SKM-1 treated with dmso at 0.1 percent for 144 hours (cell line): Measurements from ENCODE around the gene RBM44.
"Not testable (repeated sequence)": the region's sequence is repeated elsewhere in the genome, so short reads cannot be mapped to it uniquely, and the experiment has no call there.

Source experiments
- DNase-seq: peaks from one replicate; lab custom pipeline; 2025; ENCODE audit not compliant: unreplicated experiment; lab: John Stamatoyannopoulos, UW

The RBM44 gene, protein sequence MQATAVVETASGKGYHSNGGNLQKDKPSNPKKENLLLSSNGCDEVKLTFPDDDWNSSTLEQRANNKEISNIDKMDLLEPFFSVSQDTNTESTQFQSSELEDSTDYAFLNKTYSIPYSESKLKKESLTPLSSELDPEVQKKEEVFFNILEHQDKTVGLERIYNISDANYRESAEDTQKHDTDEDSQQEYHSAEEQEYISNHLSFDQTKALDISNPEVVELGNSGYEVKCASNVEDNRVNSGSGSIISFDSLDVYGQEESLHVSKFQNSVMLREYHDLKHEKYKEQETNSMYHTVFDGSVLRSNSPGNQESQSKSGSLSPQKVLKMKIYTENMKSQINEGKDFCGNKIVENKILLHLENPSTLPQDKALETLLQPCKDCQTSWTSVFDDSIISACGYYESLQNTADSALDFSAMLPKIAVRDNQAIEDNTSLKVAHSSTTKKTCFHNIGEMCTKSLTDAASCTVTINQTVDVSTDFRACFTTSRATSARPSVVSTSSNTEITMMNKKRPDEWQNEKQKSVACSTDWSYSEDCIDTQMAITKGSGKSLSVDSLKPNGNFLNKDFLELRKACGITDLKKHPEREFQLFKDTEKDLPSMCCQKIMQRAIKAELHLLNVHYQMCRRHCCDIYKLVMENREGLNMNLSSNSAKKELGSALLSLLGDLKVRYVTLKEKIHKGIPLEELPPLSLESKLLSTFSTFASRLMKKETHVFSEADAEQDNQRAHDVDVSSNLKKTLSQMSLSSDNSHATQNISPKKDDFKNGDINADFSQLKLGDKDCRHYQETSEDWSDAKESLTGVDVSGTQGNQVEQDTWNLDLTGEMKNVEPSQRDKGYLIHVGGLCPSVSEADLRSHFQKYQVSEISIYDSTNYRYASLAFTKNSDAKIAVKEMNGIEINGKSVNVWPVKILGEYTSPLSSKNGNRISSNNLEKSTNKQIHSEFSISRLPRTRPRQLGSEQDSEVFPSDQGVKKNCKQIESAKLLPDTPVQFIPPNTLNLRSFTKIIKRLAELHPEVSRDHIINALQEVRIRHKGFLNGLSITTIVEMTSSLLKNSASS

DNA sequence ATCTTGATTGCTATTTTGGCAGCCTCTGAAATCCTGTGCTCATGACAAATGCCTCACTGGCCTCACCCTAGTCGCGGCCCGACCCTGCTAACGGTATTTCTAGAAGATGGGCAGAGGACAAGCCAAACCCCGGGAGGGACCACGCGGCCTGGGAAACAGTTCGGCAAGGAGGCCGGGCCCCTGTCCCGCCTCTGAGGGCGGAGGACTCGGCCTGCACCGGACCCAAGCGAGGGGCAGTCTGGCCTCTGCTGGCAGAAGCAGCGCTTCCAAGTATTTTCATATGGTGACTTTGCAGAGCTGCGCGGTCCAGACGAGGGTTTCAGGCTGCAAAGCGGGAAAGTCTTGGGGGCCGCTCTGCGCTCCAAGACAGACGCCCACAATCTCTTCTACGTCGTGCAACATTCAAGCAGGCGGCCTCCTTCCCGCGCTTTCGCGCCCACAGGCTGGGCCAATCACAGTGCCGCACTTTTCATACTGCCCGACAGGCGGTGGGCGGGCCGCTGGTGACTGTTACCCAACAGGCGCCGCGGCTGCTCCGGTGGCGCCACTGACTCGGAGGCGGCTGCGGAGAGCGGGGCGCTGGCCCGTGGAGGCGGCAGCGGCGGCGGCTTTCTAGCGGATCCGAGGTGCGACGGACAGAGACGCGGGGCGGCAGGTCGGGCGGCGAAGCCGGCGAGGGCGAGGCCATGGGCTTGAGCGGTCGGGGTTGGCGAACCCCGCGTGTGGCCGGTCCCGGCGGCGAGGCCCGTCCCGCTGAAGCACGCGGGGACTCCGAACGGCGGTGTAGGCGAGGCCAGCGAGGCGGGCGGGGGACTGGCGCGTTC is at the start of gene RBM44:
TSS of gene RBM44 (plus strand) at position 544 of the 824 bp plus-strand sequence. CDS start 14,831 bp downstream, outside the sequence.
- no peak for DNase-seq

DNA sequence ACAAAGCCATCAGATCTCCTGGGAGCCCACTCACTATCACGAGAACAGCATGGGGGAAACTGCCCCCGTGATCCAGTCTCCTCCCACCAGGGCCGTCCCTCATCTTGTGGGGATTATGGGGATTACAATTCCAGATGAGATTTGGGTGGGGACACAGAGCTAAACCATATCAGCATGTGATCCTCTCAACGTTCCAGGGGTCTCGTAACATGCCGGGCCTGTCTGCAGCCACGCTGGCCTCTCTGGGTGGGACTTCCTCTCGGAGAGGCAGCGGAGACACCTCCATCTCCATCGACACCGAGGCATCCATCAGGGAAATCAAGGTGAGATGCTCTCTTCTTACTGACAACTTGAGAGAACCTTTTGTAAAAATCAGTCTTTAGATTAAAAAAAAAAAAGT is 49.6 kb upstream of the RBM44 start:
- no peak for DNase-seq

DNA sequence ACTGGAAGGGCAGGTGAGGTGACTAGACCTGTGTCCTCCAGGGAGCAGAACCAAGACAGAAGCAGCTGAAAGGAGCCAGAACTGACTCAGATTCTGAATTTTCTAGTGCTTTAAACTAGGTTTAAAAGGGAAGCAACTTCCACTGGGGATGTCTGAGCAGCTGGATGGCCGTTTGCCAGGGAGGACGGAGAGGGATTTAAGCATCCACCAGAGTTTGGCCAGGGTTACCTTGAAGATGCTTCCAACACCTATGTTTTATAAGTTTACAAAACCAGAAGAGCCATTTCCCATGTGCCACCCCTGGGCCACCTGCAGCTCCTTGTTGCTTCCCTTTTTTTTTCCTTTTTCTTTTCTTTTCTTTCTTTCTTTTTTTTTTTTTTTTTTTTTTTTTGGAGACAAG is 48.6 kb upstream of the RBM44 start:
- DNase-seq = no peak

DNA sequence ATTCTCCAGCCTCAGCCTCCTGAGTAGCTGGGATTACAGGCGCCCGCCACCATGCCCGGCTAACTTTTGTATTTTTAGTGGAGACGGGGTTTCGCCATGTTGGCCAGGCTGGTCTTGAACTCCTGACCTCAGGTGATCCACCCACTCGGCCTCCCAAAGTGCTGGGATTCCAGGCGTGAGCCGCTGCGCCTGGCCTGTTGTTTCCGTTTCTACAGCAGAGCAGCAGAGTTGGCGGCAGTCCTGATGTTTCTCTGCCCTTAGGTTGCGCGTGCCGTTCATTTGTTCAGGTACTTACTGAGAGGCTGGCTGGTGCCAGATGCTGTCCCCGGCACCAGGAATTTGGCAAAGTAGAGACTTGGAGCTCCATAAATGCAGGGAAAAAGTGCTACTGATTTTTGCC is 48.1 kb upstream of the RBM44 start:
- not testable (repeated sequence) for DNase-seq

DNA sequence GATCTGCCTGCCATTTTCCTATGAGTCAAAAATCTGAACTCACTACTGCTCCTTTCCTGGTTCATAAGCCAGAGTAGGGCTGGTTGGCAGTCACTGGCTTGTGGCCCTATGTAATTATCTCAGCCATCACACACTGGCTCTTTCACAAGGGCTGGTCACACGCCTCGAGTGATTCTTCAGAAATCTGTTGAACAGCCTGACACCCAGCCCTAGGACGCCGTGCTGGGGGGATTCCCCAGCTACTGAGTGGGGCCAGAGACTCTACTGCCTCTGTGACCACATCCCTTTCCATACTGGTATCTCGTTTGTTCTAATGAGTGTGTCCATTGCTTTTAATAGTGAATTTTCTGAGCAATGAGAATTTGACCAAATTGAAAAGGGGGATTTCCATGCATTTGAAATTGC is 45.8 kb upstream of the RBM44 start:
- DNase-seq = no peak

DNA sequence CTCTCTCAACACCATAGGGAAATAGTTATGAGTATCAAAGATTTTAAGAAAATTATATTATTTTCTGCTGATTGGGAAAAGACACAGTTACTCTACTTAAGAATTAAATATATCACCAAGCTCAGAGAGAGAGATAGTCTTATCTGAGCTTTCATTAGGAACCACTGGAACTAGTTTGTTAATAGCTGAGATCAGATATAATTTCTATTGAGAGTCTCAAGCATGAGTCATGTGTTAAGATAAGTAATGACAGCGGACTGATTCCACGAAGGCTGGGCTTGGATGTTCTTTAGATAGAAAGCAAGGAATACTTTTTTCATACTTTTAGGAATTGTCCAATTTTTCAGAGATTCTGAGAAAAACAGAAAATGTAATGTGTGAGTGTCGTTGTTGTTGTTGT is 44.4 kb upstream of the RBM44 start:
- DNase-seq = no peak

DNA sequence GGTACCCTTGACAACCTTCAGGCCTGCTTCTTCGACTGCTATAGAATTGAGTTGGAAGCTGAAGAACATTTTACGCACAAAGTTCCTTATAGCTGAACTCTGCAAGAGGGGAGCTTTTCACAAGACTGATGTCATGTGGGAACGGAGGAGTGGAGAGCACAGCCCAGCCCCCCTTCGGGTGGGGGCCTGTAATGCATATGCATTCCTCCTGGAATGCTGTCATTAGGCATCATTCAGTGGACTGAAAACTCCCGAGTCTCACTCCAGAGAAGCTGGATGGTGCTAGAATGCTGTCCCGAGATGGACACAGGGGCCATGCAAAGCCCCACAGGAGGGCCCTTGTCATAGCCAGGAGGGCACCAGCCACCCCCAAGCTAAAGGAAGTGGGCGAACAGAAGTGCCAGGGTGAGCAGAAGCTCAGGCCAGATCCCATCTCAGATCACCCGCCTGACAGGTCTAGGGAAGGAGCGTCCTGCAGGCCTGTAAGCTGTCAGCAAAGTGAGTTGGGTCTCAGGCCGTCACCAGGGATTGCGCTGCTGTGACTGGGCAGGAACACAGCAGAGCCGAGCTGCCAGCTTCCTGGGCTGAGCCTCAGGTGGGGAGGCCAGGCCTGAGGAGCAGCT is 43.8 kb upstream of the RBM44 start:
- DNase-seq = no peak

DNA sequence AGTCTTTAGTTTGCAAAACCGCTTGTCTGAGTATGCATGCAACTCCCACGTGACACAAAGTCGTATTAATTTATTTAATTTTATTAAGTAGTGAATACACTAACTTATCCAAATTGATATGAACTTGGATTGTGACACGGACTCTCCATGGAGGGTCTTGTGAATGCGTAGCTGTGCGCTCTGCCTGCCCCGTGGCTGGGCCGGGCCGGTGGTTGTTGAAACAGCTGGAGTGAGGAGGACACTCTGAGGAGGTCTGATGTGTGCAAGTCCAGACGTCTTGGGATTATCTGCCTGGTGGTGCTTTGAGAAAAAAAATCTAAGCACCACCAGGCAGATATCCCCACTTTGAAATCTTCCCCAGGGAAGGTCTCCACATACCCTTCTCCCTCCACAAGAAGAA is 41.0 kb upstream of the RBM44 start:
- DNase-seq = no peak

DNA sequence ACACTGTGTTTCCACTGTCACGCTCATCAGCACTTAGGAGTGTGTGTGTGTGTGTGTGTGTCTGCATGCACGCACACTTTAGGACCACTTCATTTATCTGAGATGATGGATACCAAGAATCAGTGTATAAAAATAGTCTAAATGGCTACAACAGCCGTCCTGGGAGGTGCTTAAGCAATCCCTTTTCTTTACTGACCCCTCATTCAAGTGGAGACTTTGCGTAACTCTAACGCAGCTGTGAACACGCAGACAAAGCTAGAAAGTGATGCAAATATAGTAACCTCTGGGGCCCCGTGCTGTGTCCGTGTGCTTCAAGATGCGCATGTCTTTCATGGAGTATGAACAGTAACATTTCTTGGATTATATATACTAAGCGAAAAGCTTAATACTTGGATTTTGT is 40.4 kb upstream of the RBM44 start:
- DNase-seq = no peak

DNA sequence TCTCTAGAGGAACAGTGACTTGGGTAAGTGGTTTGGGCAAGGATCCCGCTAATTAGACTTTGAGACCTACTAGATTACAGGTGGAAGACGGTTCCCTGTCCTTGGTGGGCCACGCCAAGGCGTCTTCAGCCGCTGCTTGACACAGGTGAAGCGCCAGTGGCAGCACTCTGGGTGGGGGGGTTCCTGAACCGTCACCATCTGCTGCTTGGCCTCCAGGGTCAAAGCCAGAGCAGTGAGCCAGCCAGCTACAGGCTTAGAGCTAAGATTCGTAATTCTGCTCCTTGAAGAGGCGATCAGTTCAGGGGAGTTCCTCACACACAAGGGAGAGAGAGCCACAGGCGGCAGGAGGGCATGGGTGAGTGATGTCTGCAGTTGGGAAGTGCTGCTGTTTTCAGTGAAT is 39.4 kb upstream of the RBM44 start:
- DNase-seq = no peak

DNA sequence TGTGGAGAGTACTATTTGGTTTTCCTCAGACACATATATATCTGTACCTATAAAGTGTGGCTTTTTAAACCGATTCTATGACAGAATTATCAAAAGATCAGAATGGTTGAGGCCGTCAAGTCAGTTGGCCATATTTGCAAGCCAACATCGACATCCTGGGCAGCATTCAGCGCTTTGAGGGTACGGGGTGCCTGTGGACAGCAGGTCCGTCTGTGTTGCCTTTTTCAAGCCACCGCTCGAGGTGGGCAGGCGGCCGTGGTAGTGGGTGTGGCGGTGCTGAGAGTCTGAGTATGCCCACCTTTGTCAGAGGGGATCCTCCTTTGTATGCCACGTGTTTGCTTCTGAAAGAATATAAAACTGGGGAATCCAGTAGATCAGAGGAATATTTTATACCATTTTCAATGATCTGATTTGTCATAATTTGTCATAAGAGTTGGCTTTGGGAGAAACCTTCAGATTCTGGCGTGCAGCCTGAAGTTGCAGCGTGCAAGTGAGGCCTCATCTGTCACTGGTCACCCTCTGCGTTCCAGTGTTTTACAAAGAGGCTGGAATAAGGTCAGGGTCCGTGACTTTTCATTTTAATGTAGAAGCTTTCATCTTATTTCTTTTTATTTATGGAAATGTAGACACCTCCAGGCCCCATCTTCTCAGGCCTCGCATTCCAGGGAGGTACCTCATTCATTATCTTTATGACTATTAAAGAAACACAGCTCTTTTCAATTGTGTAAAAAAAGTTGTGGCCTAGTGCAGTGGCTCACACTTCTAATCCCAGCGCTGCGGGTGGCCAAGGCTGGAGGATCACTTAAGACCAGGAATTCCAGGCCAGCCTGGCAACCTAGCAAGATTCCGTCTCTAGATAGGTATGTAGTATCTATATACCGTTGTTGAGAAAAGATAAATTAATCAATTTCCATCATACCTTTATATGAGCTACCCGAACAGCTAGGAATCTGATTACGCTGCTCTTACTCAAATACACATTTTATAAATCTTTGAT is 37.8 kb upstream of the RBM44 start:
- no peak for DNase-seq

DNA sequence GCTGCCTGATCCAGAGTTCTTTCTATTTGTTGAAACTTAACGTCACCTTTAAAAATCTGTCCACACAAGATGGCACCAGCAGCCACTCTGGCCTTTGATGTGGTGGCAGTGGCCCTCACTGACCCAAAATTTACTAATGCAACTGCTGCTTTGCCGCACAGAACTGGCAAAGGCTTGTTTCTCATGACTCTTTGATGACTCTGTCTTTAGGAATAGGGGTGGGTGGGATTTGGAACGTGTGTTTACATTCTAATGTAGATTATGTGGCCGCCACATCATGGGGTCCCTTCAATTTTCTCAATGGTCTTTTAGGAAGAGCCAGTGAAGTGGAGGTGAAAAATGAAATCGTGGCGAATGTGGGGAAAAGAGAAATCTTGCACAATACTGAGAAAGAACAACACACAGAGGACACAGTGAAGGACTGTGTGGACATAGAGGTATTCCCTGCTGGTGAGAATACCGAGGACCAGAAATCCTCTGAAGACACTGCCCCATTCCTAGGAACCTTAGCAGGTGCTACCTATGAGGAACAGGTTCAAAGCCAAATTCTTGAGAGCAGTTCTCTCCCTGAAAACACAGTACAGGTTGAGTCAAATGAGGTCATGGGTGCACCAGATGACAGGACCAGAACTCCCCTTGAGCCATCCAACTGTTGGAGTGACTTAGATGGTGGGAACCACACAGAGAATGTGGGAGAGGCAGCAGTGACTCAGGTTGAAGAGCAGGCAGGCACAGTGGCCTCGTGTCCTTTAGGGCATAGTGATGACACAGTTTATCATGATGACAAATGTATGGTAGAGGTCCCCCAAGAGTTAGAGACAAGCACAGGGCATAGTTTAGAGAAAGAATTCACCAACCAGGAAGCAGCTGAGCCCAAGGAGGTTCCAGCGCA is 36.0 kb upstream of the RBM44 start:
- not testable (repeated sequence) for DNase-seq

DNA sequence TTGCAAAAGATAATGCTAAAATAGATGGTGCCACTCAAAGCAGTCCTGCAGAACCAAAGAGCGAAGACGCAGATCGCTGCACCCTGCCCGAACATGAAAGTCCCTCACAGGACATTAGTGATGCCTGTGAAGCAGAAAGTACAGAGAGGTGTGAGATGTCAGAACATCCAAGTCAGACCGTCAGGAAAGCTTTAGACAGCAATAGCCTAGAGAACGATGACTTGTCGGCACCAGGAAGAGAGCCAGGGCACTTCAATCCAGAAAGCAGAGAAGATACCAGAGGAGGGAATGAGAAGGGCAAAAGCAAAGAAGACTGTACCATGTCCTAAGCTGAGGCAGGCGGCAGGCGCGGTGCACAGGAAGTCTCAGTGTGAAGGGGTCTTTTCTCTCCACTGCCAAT is 34.8 kb upstream of the RBM44 start:
- DNase-seq = no peak

DNA sequence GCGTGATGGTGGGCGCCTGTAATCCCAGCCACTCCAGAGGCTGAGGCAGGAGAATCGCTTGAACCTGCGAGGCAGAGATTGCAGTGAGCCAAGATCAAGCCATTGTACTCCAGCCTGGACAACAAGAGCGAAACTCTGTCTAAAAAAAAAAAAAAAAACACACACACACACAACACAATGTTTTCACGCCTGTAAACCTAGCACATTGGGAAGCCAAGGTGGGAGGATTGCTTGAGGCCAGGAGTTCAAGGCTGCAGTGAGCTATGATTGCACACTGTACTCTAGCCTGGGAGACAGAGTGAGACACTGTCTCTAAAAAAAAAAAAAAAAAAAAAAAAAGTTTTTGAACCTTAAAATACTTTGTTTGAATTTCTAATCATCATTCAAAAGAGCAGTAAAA is 33.5 kb upstream of the RBM44 start:
- DNase-seq = not testable (repeated sequence)

DNA sequence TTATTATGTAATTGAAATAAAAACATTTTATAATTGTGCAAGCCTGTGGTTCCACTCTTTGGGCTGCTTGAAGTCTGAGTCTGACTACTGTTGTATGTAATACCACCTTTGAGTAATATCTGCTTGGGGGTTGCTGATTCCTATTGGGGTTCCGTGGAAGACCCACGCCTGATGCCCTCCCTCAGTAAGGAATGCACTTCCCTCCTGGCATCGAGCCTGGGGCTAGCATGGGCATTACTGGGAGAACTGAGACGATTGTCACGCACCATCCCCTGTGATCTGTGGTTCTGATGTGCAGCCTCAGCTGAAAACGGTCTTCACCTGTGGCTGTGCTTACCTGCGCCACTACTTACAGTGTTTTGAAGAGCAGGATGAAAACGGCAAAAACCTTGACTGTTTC is 32.7 kb upstream of the RBM44 start:
- DNase-seq = no peak

DNA sequence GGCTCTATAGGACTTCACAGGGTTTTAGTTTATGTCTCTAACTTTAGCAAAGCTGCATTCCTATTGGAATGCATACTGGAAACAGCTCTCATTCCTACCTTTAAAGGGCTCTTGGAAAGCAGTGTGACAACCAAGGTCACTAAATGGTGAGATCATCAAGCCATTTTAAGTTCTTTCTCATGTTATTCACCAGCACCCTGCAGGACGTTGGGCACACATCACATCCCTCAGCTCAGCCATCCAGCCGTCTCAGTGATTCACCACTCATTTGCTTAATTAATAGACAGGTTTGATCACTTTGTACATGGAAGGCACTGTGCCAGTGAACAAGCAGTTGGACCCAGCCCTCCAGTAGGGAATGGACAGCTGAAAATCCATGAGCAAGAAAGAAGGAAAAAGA is 32.2 kb upstream of the RBM44 start:
- DNase-seq = no peak

DNA sequence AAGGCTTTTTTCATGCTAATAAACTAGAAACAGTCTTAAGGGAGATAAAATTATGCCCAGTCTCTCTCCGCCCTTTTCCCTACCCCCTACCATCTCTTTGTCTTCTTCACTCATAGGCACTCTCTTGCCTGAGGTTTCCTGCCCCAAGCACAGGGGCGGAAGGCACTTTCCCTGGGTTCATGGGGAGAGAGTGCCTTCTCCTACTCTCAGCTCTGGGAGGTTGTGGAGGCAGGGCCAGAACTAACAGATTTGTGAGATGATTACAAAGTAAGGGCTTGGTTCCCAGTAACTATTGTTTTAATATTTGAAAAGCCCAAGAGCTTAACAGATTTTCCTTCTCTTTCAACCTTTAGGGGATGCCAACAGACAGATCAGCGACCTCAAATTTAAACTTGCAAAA is 26.1 kb upstream of the RBM44 start:
- no peak for DNase-seq

DNA sequence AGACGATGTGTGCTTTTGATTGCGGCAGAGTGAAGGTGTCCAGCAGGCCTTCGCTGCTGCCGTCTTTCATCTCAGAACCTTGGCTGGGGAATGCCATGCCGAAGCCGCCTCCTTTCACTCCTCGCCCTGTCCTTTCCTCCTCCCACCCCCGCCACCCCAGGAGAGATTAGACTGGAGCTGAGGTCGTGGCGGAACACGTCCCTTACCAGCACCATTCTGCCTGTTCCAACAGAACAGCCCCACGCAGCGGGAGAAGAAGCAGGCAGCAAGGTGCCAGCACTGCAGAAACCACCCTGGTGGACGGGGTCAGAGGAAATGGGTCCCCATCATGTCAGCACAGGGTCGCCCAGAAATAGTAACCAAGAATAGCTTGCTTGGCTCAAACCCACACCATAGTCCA is 24.8 kb upstream of the RBM44 start:
- no peak for DNase-seq
